K562 (cell line): ENCODE measurements around the gene PREX1. TPM values are rescaled to one million over a fixed set of nuclear protein-coding genes. Genes with fewer than 3 reads are reported as not detected.

Experiments
- ATAC-seq: fragments of 200-7000 bp; cut with Tn5 transposase; 3 replicates; pipeline ENCODE4 v1.9.1; 2020; ENCODE audit warnings: moderate library complexity
- BruUV-seq: library from RNA; stranded (reverse); fragments of 400-500 nt; replicated peaks from 2 replicates; lab custom pipeline; 2021; lab: Mats Ljungman, UMichigan
- CTCF ChIA-PET: fragments of 300-600 bp; formaldehyde crosslinking; extraction: SDS; loops from one replicate; lab custom pipeline; 2021; ENCODE audit warnings: low intra/inter-chr PET ratio; lab: Yijun Ruan, JAX
- POLR2A ChIA-PET: fragments of 300-600, 350-650 bp; sonication (Branson Sonifier 250); formaldehyde crosslinking; extraction: SDS; loops from one replicate; lab custom pipeline; 2021; ENCODE audit warnings: antibody characterized with exemption, inconsistent platforms; lab: Yijun Ruan, JAX
- DNase-seq, 4 experiments: peaks; one replicate each; pipeline versions ENCODE4 v3.0.0 to v3.0.0-alpha.2; 2011 to 2018; ENCODE audit warnings: low spot score in 3 of 4, mixed read lengths in 3 of 4; ENCODE audit errors: extremely low read depth in 1 of 4
- FAIRE-seq: peaks from 2 replicates; lab custom pipeline; 2011; peaks lifted over from hg19 to GRCh38; lab: Jason Lieb, UNC
- H2AFZ ChIP-seq: 2 replicates; pipeline ENCODE4 v1.6.0; 2011; ENCODE audit warnings: low read depth, low read length, control low read depth, inconsistent platforms
- H3K27ac ChIP-seq: fragments of 200-600 bp; 3 replicates; pipeline ENCODE4 v1.8.0; 2011; ENCODE audit warnings: low read depth, mild to moderate bottlenecking, control low read depth, inconsistent platforms, low read length, moderate library complexity, mixed read lengths; ENCODE audit errors: extremely low read depth
- H3K27me3 ChIP-seq, 2 experiments: fragments of 300-600 bp in 1 of 2; 2 replicates in 1 of 2; 3 replicates in 1 of 2; pipeline versions ENCODE4 v1.6.0 to v1.8.0; 2011; ENCODE audit warnings: inconsistent platforms in 2 of 2, low read length in 2 of 2, mild to moderate bottlenecking in 1 of 2, mixed read lengths in 1 of 2, moderate library complexity in 1 of 2; ENCODE audit not compliant: control insufficient read depth in 2 of 2, insufficient read depth in 2 of 2
- H3K36me3 ChIP-seq: fragments of 300-600 bp; 3 replicates; pipeline ENCODE4 v1.8.0; 2011; ENCODE audit warnings: mild to moderate bottlenecking, low read length, inconsistent platforms; ENCODE audit not compliant: control insufficient read depth, insufficient read depth
- H3K4me1 ChIP-seq, 2 experiments: fragments of 200-600 bp in 1 of 2; replicated peaks in 1 of 2; 2 replicates in 1 of 2; 3 replicates in 1 of 2; pipeline versions ENCODE4 v1.5.1 to v1.8.0; 2011; ENCODE audit warnings: inconsistent platforms in 2 of 2, low read length in 2 of 2, mild to moderate bottlenecking in 1 of 2, mixed read lengths in 1 of 2, moderate library complexity in 1 of 2; ENCODE audit not compliant: control insufficient read depth in 2 of 2, insufficient read depth in 2 of 2
- H3K4me2 ChIP-seq: 2 replicates; pipeline ENCODE4 v1.6.1; 2011; ENCODE audit warnings: low read length, control low read depth, inconsistent platforms, mixed read lengths; ENCODE audit not compliant: insufficient read depth
- H3K4me3 ChIP-seq: fragments of 200-600 bp; sonication (generic), shearing (Covaris generic); 2 replicates; pipeline ENCODE4 v1.5.1; 2016; ENCODE audit warnings: control low read depth, inconsistent platforms
- H3K79me2 ChIP-seq: fragments of 200-600 bp; 3 replicates; pipeline ENCODE4 v1.8.0; 2011; ENCODE audit warnings: low read length, inconsistent platforms; ENCODE audit not compliant: control insufficient read depth, insufficient read depth
- H3K9ac ChIP-seq, 2 experiments: 2 replicates each; pipeline versions ENCODE4 v1.6.0 to v1.6.1; 2011; ENCODE audit warnings: low read depth in 2 of 2, low read length in 2 of 2, control low read depth in 1 of 2, inconsistent platforms in 1 of 2, mild to moderate bottlenecking in 1 of 2, mixed read lengths in 1 of 2; ENCODE audit not compliant: insufficient read depth in 1 of 2
- H3K9me1 ChIP-seq: one replicate; pipeline ENCODE4 v1.6.0; 2011; ENCODE audit warnings: inconsistent platforms, mild to moderate bottlenecking, low read length, moderate library complexity; ENCODE audit not compliant: control insufficient read depth, insufficient read depth
- H3K9me3 ChIP-seq: replicated peaks from 2 replicates; pipeline ENCODE4 v1.5.1; 2011; ENCODE audit warnings: low read depth, low read length, inconsistent platforms; ENCODE audit not compliant: control insufficient read depth, insufficient read depth
- H4K20me1 ChIP-seq: replicated peaks from 2 replicates; pipeline ENCODE4 v1.6.1; 2011; ENCODE audit warnings: low read length, inconsistent platforms, mixed read lengths; ENCODE audit not compliant: control insufficient read depth, insufficient read depth
- ATF4 ChIP-seq: fragments of 450-650 bp; formaldehyde crosslinking; IDR thresholded peaks from 2 replicates; pipeline ENCODE4 v1.4.0; 2022; ENCODE audit warnings: mild to moderate bottlenecking, moderate library complexity
- CBX2 ChIP-seq: fragments of 200-600 bp; sonication (generic); IDR thresholded peaks from one replicate; pipeline ENCODE4 v1.6.1; 2012; ENCODE audit warnings: mild to moderate bottlenecking, low read length, inconsistent platforms; ENCODE audit not compliant: insufficient read depth, poor library complexity, severe bottlenecking
- MAFG ChIP-seq: fragments of 450-650 bp; conservative IDR thresholded peaks from 2 replicates; pipeline ENCODE4 v1.6.1; 2016; ENCODE audit warnings: missing genetic modification characterization, missing compliant biosample characterization
- PML ChIP-seq: IDR thresholded peaks from 2 replicates; pipeline ENCODE4 v1.6.1; 2012; ENCODE audit warnings: low read length, inconsistent platforms
- RBM25 ChIP-seq: fragments of 200-400 bp; formaldehyde crosslinking; IDR thresholded peaks from 2 replicates; pipeline ENCODE4 v1.6.1; 2018; ENCODE audit warnings: low read length, low read depth, moderate library complexity; ENCODE audit not compliant: severe bottlenecking
- SRSF3 ChIP-seq: fragments of 200-400 bp; formaldehyde crosslinking; IDR thresholded peaks from 2 replicates; pipeline ENCODE4 v1.6.1; 2016; ENCODE audit warnings: mild to moderate bottlenecking, low read length, moderate library complexity; ENCODE audit not compliant: insufficient read depth
- ZBTB33 ChIP-seq: sonication (generic); formaldehyde crosslinking; IDR thresholded peaks from 2 replicates; pipeline ENCODE4 v1.8.1; 2023; ENCODE audit warnings: mild to moderate bottlenecking, missing genetic modification reagents
- ZNF77 ChIP-seq: fragments of 250-450 bp; sonication (Bioruptor Pico); IDR thresholded peaks from 2 replicates; pipeline ENCODE4 v1.5.0; 2020
- WGBS: fragments of 100-300 bp; shearing (Covaris generic); methylation state at CpG from one replicate; pipeline ENCODE4 v1.1.6; 2016; ENCODE audit warnings: low coverage, mixed read lengths; ENCODE audit not compliant: insufficient coverage; ENCODE audit errors: missing lambda C conversion rate; 5-methylcytosine and 5-hydroxymethylcytosine counted together
- in situ Hi-C: fragments of 300-500 bp; cut with MboI; formaldehyde crosslinking; loops from 4 replicates; pipeline ENCODE4 v1.15.0; 2018; ENCODE audit warnings: inconsistent platforms, mixed read lengths
- intact Hi-C: fragments of 100-400 bp; cut with micrococcal nuclease; formaldehyde crosslinking; loops from 2 replicates; pipeline ENCODE4 v1.14.2; 2022
- polyA plus RNA-seq, 8 experiments: library from polyadenylated mRNA; depleted of rRNA in 4 of 8; stranded (reverse) in 5 of 8; unstranded in 3 of 8; fragments of >200 nt; fragmentation: Nextera tagmentation in 2 of 8; fragmentation: Illumina TruSeq in 1 of 8; extraction: Ambion mirVana in 2 of 8; extraction: Trizol in 1 of 8; gene quantifications; 2 replicates each; pipeline versions ENCODE4 v1.2.1 to v1.2.3, GENCODE V29; 2011 to 2014; ENCODE audit warnings: inconsistent platforms in 1 of 8, missing spikeins in 1 of 8
- total RNA-seq, 7 experiments: library from RNA; depleted of rRNA in 6 of 7; stranded (reverse); fragments of >200 nt in 6 of 7; fragmentation: Illumina TruSeq in 2 of 7; extraction: Trizol in 2 of 7; gene quantifications; 2 replicates each; pipeline versions ENCODE4 v1.2.1 to v1.2.3, GENCODE V29; 2011 to 2021; ENCODE audit warnings: low replicate concordance in 1 of 7

Gene PREX1
- total and polyA plus RNA-seq, 9 of the 15 experiments (the other 6 are each of a cell fraction or from before 2014, with no cell fraction given) = 0.37 to 10.4 (median 4.8) TPM

- H3K27me3 ChIP-seq = no peaks in the 10 kb centered on the region
- intact Hi-C loops = loop anchor here (10.0 kb wide), 1 partner anchor 468 kb away; no protein-coding TSS in a partner anchor
These were observed 191.5 kb downstream of the PREX1 start for GRCh38 chr20:48636301-48636700.

More at GRCh38 chr20:48636301-48636700, 191.5 kb downstream of the PREX1 start:
- Histone ChIP-seq H3K9ac (no peak overlapping the region), H3K36me3 (peaks cover 4% of the 10 kb centered on the region; the same call in 1 of the 3 replicates), H3K4me2 (no peak overlapping the region), H3K9me3 (no peaks in the 10 kb centered on the region), H3K4me3 (no peak overlapping the region), H3K79me2 (no peaks in the 10 kb centered on the region), H3K27ac (no peak overlapping the region), H4K20me1 (peaks cover 11% of the 10 kb centered on the region; the same call in 1 of the 2 replicates), H3K4me1 (peaks cover 0 to 17% of the 10 kb centered on the region in 2 experiments; a peak in 1 of 5 replicates), H2AFZ (no peak overlapping the region), H3K9me1 (peaks cover 2% of the 10 kb centered on the region)
- ATAC-seq (no peak), FAIRE-seq (no peak), DNase-seq (no peak)
- CTCF ChIA-PET = interaction anchor here (0.9 to 2.6 kb wide), 5 partner anchors 21 to 351 kb away, joined by 3 to 20 read pairs (median 4); no protein-coding TSS in a partner anchor
- in situ Hi-C loops = no loop called here
- TF ChIP-seq MAFG = no peak
- peak; percentile 83 for TF ChIP-seq ZBTB33 (CRISPR knock-in tag)
- TF ChIP-seq CBX2 = no peak
- no peak for TF ChIP-seq ZNF77 (CRISPR knock-in tag)
- no peak for TF ChIP-seq ATF4 (CRISPR knock-in tag)
- TF ChIP-seq RBM25 = no peak
- TF ChIP-seq SRSF3 = no peak
- no peak for TF ChIP-seq PML
- no TSS peak for BruUV-seq
- POLR2A ChIA-PET = no interaction called here
- 46% methylated on average over 19 of the region's 26 CpGs for whole genome bisulfite sequencing
